ACHN (cell line): ENCODE data around the gene PRSS22.

ENCODE experiments used
- DNase-seq: peaks from one replicate; pipeline ENCODE4 v3.0.0-alpha.2; 2015
- in situ Hi-C: cut with HindIII; loops from 2 replicates; pipeline ENCODE4 v1.10.0; 2017; ENCODE audit warnings: low sequenced_read_pairs, low pct_ligation_motif_present, low pct_unique_long_range_greater_than_20kb

The PRSS22 gene

DNA sequence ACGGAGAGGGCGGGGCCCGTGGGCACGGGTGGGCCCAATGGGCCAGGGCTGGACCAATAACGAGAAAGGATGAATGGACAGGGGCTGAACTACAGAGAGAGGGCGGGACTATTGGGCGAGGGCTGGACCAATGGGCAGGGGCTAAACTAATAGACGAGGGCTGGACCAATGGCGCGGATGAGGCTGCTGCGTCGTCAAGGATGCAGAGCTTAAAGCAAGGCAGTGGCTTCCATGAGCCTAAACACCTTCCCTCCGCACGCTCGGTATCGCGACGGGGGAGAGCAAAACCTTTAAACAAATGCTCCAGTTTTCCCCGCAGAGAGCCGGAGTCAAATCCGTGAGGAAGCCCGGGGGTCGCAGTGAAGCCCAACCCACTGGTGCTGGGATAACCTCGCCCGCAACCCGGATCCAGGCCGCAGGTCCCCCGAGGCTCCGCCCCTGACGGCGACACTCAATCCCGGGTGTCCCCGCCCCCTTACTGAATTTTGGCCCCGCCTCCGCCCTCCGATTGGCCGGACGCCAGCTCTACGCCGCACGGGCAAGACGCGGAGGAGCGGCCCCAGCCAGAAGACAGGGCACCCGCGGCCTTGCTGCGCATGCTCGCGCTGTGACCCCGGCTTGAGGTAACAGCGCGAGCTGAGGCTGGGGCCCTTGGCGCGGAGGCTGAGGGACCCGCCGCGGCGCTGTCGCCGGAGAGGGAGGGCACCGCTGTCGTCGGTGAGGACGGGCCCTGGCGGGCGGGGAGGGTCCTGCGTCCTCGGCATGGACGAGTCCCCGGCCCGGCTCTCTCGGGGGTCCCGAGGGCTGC is 24.9 kb upstream of the PRSS22 start, which contains the start of gene FLYWCH2:
Gene FLYWCH2, plus strand, starts transcription at position 566 of the 808 bp plus-strand sequence. CDS start 13,235 bp downstream, outside the sequence.
- DNase-seq = peak; percentile 100
- in situ Hi-C loops = no loop called here

DNA sequence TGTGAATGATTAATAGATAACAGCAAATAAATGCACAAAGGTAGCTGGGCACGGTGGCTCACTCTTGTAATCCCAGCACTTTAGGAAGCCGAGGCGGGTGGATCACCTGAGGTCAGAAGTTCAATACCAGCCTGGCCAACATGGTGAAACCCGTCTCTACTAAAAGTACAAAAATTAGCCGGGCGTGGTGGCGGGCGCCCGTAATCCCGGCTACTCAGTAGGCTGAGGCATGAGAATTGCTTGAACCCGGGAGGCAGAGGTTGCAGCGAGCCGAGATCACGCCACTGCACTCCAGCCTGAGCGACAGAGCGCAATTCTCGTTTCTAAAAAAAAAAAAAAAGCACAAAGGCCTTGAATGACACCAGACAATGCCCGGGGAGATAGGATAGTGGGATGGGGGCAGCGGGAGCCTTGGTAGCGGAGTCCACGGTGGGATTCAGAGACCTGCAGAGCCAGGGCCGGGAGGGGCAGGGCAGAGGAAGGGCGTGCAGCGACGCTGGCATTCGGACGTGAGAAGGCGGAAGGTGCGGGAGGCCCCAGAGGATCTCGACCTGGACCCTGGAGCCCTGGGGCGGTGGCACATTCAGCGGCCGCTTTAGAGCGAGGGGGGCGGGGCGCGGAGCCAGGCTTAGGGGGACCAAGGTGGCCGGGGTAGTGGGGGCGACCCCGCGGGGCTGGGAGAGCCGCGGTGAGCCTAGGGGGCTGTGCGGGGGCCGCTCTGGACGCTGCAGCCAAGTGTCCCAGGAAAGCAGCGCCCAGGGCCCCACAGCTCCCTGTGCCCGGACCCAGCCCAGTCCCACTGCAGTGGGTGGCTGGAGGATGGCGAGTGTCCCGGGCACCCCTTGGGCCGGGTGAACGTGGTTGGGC is 24.0 kb upstream of the PRSS22 start:
- peak; percentile 46 for DNase-seq

GRCh38 chr16:2879854-2880508 is 22.0 kb upstream of the PRSS22 start:
- in situ Hi-C loops = no loop called here
- no peak for DNase-seq

More for the DNA sequence above, 24.0 kb upstream of the PRSS22 start:
- in situ Hi-C loops = no loop called here

DNA sequence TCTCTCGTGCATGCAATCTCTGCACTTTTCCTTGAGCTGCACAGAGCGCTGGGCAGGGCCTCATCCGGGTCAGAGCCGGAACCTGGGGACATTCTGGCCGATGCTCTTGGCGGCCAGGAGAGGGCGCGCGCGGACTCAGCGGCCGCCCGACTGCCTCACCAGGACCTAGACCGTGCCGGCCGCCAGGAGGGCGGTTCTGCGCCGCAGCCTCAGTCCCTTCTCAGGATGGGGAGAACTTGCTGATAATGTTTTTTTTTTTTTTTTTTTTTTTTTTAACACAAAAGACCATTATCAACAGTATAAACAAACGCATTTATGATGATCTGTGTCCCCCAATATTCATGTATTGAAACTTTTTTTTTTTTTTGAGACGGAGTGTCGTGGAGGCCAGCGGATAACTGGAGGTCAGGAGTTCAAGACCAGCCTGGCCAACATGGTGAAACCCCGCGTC is 17.0 kb upstream of the PRSS22 start:
- peak; percentile 86 for DNase-seq
- in situ Hi-C loops = no loop called here

DNA sequence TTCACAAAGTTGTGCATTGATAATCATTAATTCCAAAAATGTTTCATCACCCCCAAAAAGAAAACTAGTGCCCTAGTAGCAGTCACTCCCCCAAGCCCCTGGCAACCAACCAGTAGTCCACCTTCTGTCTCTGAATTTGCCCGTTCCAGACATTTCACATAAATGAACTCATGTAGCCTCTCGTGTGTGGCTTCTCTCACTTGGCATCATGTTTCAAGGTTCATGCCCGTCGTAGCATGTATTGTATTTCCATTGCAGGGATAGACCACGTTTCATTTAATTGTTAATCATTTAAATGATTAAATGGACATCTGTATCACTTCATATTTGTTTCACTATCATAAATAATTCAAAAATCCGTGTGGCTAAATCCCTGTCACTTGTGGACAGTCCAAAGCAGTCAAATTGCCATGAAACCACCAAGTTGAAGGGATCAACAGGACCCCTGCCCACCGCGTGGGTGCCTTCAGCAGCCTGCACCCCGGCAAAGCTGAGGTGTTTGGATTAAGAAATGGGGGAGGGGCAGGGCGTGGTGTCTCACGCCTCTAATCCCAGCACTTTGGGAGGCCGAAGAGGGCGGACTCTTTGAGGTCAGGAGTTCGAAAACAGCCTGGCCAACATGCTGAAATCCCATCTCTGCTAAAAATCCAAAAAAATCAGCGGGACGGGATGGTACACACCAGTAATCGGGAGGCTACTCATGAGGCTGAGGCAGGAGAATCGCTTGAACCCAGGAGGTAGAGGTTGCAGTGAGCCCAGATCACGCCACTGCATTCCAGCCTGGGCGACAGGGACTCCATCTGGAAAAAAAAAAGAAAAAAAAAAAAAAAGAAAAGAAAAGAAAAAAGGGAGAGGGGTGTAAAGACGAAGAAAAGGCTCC is 16.3 kb upstream of the PRSS22 start:
- DNase-seq = no peak
- in situ Hi-C loops = no loop called here

- in situ Hi-C loops = no loop called here
- DNase-seq = no peak
Observed at GRCh38 chr16:2871926-2872325, 14.0 kb upstream of the PRSS22 start.

- in situ Hi-C loops = no loop called here
- peak; percentile 95 for DNase-seq
Observed at GRCh38 chr16:2867987-2868789, 10.2 kb upstream of the PRSS22 start.

DNA sequence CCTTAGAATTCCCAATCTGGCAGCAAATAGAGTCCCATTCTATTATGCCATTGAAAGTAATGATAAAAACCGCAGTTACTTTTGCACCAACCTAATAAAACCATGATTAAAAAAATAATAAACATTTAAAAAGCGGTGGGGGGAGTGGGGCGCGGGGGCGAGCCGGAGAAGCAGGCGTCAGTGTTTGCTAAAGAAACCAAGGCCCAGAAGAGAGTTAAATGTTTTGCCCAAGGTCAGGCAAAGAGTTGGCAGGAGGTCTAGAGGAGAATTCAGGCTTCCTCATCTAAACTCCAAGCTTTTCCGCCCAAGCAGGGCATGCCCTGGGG is 9.7 kb upstream of the PRSS22 start:
- in situ Hi-C loops = no loop called here
- no peak for DNase-seq

DNA sequence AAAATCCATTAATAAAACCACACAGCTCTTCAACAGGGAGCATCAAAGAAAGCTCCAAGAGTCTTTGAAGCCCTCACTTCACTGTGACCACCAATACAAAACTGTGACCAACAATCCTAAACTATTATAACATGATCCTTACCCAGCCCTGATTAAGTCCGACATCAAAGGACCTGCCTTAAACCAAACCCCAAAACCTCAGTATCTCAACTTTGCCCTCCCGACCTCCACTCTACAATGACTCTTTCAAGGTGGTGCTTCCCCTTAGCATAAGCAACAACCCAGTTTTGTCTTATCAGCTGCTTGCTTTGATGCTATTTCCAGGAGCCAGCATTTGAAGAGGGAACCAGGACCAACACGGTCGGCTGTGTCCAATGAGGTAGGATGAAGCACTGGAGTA is 8.5 kb upstream of the PRSS22 start:
- in situ Hi-C loops = no loop called here

DNA sequence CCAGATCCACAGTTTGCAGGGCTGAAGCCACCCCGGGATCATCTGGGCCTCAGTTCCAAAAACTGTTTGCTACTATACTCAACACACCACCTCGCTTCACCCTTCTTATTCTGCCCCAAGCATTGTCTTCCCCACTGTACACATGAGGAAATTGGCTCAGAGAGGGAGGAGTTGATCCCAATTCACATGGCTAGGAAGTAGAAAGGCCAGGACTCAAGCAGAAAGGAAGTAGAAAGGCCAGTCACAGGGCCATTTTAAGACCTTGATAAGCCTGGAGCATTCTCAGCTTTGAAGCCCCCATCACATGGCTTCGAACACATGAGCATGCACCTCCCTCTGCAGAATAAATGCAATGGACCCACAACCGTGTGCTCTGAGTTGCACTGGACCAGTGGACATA is 7.7 kb upstream of the PRSS22 start:
- in situ Hi-C loops = no loop called here
- no peak for DNase-seq

More for the DNA sequence above, 8.5 kb upstream of the PRSS22 start:
- no peak for DNase-seq

- DNase-seq = peak; percentile 85
- in situ Hi-C loops = no loop called here
Observed at GRCh38 chr16:2860826-2861567, 3.0 kb upstream of the PRSS22 start.

DNA sequence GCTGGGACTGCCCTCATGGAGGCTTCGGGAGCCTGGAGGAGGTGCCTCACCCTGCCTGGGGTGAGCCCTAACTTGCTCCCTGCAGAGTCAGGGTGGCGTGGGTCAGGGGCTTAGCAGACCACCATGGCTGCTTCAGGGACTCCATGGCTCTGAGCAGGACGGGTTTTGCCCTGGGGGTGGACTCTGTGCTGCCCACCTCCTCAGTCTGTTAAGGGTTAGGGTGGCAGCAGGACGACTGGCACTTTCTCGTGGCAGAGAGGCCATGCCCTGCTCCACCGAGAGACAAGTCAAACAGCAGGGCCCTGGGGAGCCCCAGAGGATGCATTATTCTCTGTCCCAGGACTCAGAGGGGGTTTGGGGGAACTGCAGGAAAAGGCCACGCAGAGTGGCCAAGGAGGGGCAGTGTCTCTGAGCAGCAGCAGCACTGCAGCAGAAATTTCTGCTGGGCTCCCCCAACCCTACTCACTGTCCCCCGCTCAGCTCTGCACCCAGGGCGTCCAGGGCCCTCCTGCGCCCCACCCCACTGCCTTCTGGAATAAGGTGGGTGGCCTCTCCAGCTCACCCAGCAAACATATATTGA is 1.8 kb upstream of the PRSS22 start:
- in situ Hi-C loops = no loop called here
- DNase-seq = no peak

GRCh38 chr16:2858245-2859025 is 465 bp upstream of the PRSS22 start:
- peak; percentile 35 for DNase-seq
- in situ Hi-C loops = no loop called here

- DNase-seq = no peak
- in situ Hi-C loops = no loop called here
Observed at GRCh38 chr16:2856686-2857450, 1.1 kb downstream of the PRSS22 start.

- no peak for DNase-seq
- in situ Hi-C loops = no loop called here
Observed at GRCh38 chr16:2856061-2856670, 1.8 kb downstream of the PRSS22 start.
